Pancreas (tissue), 10 donors: ENCODE data around the gene EIF4G3. TPM values are rescaled to one million over a fixed set of nuclear protein-coding genes. Genes with fewer than 3 reads are reported as not detected.
A peak's percentile ranks its signal among the peaks of the same experiment; 100 is the strongest.
"Not testable (repeated sequence)": the region's sequence is repeated elsewhere in the genome, so short reads cannot be mapped to it uniquely, and the experiment has no call there.

Source experiments
- ATAC-seq, 4 donors: fragments of 200-7000 bp; cut with Tn5 transposase; one replicate each; pipeline versions ENCODE4 v1.8.0 to v1.9.1; 2020; ENCODE audit warnings: mild to moderate bottlenecking in 4 of 4, moderate library complexity in 4 of 4
- DNase-seq, 6 donors: peaks; one replicate each; pipeline ENCODE4 v3.0.0-alpha.2; 2020
- FAIRE-seq: peaks from 2 replicates; lab custom pipeline; 2012; peaks lifted over from hg19 to GRCh38; lab: Jason Lieb, UNC
- H3K27ac ChIP-seq, 4 donors: fragments of 200-600 bp; sonication (generic); 1 replicate in 3 of 4; 2 replicates in 1 of 4; pipeline versions ENCODE4 v1.5.0 to v1.8.0; 2020
- H3K27me3 ChIP-seq, 4 donors: fragments of 200-600 bp; one replicate each; pipeline ENCODE4 v1.8.0; 2021
- H3K36me3 ChIP-seq, 3 donors: fragments of 200-600 bp; sonication (generic) in 1 of 3; one replicate each; pipeline versions ENCODE4 v1.5.0 to v1.8.0; 2020 to 2021
- H3K4me1 ChIP-seq, 3 donors: fragments of 200-600 bp; one replicate each; pipeline ENCODE4 v1.8.0; 2021
- H3K4me3 ChIP-seq, 4 donors: fragments of 200-600 bp; sonication (generic) in 2 of 4; one replicate each; pipeline versions ENCODE4 v1.5.0 to v1.8.0; 2020 to 2021
- H3K9me3 ChIP-seq, 4 donors: fragments of 200-600 bp; one replicate each; pipeline ENCODE4 v1.8.0; 2021
- WGBS, 2 donors: extraction: QIAGEN DNeasy Blood & Tissue Kit; methylation state at CpG; one replicate each; pipeline ENCODE4 v1.1.7; 2013; 5-methylcytosine and 5-hydroxymethylcytosine counted together
- intact Hi-C, 3 donors: fragments of 100-400 bp; cut with DNase I; formaldehyde crosslinking; loops; one replicate each; pipeline versions ENCODE4 v1.11.1 to v1.14.2; 2022
- polyA plus RNA-seq, 2 donors: library from polyadenylated mRNA; stranded (reverse); fragments of 200-250 nt; gene quantifications; one replicate each; pipeline ENCODE4 v1.2.3, GENCODE V29; 2013
- total RNA-seq, 6 donors: library from RNA; stranded (reverse); fragmentation: NEBNext Ultra II Directional in 4 of 6; extraction: Animal tissue kit (Norgen Biotek cat#: 25700) in 4 of 6; gene quantifications; one replicate each; pipeline versions ENCODE4 v1.2.1 to v1.2.4, GENCODE V29; 2021 to 2023
- TF ChIP-seq, protein P1 (sequence below), 4 donors: fragments of 200-600 bp; sonication (generic) in 3 of 4; IDR thresholded peaks; one replicate each; pipeline versions ENCODE4 v1.5.0 to v1.8.0; 2021; ENCODE audit warnings: antibody characterized with exemption in 4 of 4
- donor health status: healthy with polysubstance abuse.
- donor health status: DM: no; HTN: no; CAD: no; lungs with moderate emphysema.
- donor health status: DM: no; HTN: no; CAD: no.
- donor health status: control.
- donor health status: control.
- donor health status: Bipolar disorder and iron deficiency.
- donor health status: DM: yes; HTN: yes; CAD: no.
- donor health status: DM: no; HTN: no; CAD: no.
- donor health status: DM: no; HTN: no; CAD: no.
- donor health status: DM: yes; HTN: yes; CAD: no.

EIF4G3 gene
- total and polyA plus RNA-seq, 8 donors = 9.6 to 22.7 (median 13.8) TPM

DNA sequence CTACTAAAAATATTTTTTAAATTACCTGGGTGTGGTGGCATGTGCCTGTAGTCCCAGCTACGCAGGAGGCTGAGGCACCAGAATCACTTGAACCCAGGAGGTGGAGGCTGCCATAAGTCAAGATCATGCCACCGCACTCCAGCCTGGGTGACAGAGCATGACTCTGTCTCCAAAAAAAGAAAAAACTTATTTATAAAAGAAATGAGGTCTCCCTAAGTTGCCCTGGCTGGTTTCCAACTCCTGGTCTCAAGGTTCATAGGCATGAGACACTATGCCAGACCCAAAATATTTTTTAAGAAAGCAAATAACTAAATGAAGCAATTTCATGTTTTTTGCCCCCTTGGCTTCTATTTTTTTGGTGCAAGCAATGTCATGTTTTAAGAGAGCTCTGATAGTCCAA, 32.9 kb downstream of the EIF4G3 start:
- no peak overlapping the region for H3K27ac ChIP-seq
- FAIRE-seq (no peak), DNase-seq (no peak), ATAC-seq (no peak)
- WGBS, 2 donors = 95 to 97% methylated on average over 2 of the region's 2 CpGs
- TF ChIP-seq, protein P1, sequence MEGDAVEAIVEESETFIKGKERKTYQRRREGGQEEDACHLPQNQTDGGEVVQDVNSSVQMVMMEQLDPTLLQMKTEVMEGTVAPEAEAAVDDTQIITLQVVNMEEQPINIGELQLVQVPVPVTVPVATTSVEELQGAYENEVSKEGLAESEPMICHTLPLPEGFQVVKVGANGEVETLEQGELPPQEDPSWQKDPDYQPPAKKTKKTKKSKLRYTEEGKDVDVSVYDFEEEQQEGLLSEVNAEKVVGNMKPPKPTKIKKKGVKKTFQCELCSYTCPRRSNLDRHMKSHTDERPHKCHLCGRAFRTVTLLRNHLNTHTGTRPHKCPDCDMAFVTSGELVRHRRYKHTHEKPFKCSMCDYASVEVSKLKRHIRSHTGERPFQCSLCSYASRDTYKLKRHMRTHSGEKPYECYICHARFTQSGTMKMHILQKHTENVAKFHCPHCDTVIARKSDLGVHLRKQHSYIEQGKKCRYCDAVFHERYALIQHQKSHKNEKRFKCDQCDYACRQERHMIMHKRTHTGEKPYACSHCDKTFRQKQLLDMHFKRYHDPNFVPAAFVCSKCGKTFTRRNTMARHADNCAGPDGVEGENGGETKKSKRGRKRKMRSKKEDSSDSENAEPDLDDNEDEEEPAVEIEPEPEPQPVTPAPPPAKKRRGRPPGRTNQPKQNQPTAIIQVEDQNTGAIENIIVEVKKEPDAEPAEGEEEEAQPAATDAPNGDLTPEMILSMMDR (IDR thresholded peaks at IDR 0.05) = no peak
- no peaks in the 10 kb centered on the region for H3K4me1 ChIP-seq
- H3K4me3 ChIP-seq = no peak overlapping the region
- H3K9me3 ChIP-seq = no peaks in the 10 kb centered on the region
- intact Hi-C loops = no loop called here
- H3K27me3 ChIP-seq = no peaks in the 10 kb centered on the region
- no peaks in the 10 kb centered on the region for H3K36me3 ChIP-seq

DNA sequence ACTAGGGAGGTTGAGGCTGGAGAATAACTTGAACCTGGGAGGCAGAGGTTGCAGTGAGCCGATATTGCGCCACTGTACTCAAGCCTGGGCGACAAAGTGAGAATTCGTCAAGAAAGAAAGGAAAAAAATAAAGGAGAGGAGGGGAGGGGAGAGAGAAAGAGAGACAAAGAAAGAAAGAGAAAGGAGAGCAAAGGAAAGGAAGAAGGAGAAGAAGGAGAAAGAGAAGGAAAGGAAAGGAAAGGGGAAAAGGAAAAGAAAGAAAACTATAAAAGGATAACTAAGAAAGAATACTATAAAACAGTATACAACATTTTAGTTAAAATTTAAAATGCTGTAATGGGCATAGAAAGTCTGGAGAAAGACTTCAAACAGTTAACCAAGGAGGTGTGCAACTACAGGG, 33.6 kb downstream of the EIF4G3 start:
- H3K27ac ChIP-seq = no peak overlapping the region
- WGBS, 2 donors = 97 to 99% methylated on average over 4 of the region's 4 CpGs

DNA sequence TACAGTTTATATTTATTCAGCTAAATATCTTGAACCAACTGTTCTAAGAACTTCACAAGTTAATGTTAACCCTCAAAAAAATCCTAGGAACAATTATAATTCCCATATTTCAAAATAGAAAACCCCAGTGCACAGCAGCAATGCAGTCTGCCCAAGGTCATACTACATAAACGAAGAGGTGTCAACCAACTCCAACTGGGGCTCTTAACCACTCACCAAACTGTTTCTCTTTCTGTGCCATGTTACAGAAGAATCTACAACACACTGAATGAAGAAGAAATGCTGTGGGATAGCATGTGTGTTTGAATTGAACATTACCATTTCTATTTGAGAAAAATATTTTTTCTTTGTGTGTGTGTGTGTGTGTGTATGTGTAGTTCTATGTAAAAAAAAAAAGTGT, 35.7 kb downstream of the EIF4G3 start:
- FAIRE-seq = no peak
- WGBS, 2 donors = 38 to 40% methylated on average over 1 of the region's 1 CpG

More for the DNA sequence above, 33.6 kb downstream of the EIF4G3 start:
- TF ChIP-seq, protein P1 (IDR thresholded peaks at IDR 0.05) = no peak
- FAIRE-seq (no peak), ATAC-seq (no peak), DNase-seq (no peak)
- Histone ChIP-seq H3K4me3 (no peak overlapping the region), H3K36me3 (no peaks in the 10 kb centered on the region), H3K9me3 (no peaks in the 10 kb centered on the region), H3K27me3 (no peaks in the 10 kb centered on the region), H3K4me1 (no peaks in the 10 kb centered on the region)
- intact Hi-C loops = no loop called here

DNA sequence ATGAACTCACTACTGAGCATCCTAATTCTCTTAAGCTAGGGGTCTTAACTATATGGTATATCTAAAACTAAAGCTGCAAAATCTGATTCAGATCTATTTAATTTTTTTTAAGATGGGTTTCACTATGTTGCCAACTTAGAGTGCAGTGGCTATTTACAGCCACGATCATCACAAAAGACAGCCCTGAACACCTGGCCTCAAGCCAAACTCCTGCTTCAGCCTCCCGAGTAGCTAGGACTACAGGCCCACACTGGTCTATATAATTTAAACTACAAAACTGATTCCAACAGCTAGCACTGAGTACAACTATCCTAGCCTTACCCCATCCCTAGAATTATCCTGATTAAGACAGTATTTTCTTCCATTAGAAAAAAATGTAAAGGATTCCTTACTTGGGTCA, 37.1 kb downstream of the EIF4G3 start:
- intact Hi-C loops = no loop called here
- H3K4me3 ChIP-seq = no peak overlapping the region
- H3K4me1 ChIP-seq = no peaks in the 10 kb centered on the region
- H3K27ac ChIP-seq = no peak overlapping the region
- 22 to 26% methylated on average over 2 of the region's 2 CpGs for WGBS, 2 donors
- H3K9me3 ChIP-seq = no peaks in the 10 kb centered on the region
- TF ChIP-seq, protein P1 (IDR thresholded peaks at IDR 0.05) = no peak
- ATAC-seq = no peak
- H3K27me3 ChIP-seq = no peaks in the 10 kb centered on the region
- no peaks in the 10 kb centered on the region for H3K36me3 ChIP-seq
- FAIRE-seq = no peak
- peak in 1 of 6 donors; percentile 33 for DNase-seq

More for the DNA sequence above, 35.7 kb downstream of the EIF4G3 start:
- TF ChIP-seq, protein P1 (IDR thresholded peaks at IDR 0.05) = no peak
- no peaks in the 10 kb centered on the region for H3K27me3 ChIP-seq
- intact Hi-C loops = no loop called here
- no peak overlapping the region for H3K27ac ChIP-seq
- no peaks in the 10 kb centered on the region for H3K9me3 ChIP-seq
- ATAC-seq = no peak
- no peaks in the 10 kb centered on the region for H3K4me1 ChIP-seq
- no peak for DNase-seq
- no peak overlapping the region for H3K4me3 ChIP-seq
- H3K36me3 ChIP-seq = no peaks in the 10 kb centered on the region

DNA sequence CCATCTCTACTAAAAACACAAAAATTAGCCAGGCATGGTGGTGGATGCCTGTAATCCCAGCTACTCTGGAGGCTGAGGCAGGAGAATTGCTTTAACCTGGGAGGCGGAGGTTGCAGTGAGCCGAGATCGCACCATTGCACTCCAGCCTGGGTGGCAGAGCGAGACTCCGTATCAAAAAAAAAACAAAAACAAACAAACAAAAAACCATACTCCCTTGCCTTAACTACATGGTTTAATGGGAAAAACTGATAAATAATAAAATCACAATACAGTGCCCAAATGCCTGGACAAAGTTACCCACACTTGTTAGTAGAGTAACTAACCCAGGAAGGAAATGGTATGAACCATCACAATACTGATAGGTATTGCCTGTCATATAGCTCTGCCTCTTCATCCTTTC, 40.4 kb downstream of the EIF4G3 start:
- DNase-seq, H3K27ac ChIP-seq, H3K27me3 ChIP-seq, H3K4me1 ChIP-seq, H3K9me3 ChIP-seq, H3K36me3 ChIP-seq, FAIRE-seq, ATAC-seq, intact Hi-C loops, H3K4me3 ChIP-seq: not testable (repeated sequence)
- 97 to 100% methylated on average over 5 of the region's 5 CpGs for WGBS, 2 donors
